Endothelial cell of umbilical vein (primary cell): ENCODE data around the gene SERF2. TPM values are rescaled to one million over a fixed set of nuclear protein-coding genes. Genes with fewer than 3 reads are reported as not detected.

ENCODE experiments used
- BruUV-seq: library from RNA; stranded (reverse); fragments of 400-500 nt; replicated peaks from 2 replicates; lab custom pipeline; 2021; lab: Mats Ljungman, UMichigan
- CTCF ChIA-PET: fragments of 300-600, 350-600 bp; sonication (Branson Sonifier 250); formaldehyde crosslinking; loops from one replicate; lab custom pipeline; 2021; ENCODE audit warnings: antibody characterized with exemption, inconsistent platforms; lab: Charles Lee
- POLR2A ChIA-PET: fragments of 300-600, 350-600 bp; sonication (Branson Sonifier 250); formaldehyde crosslinking; loops from one replicate; lab custom pipeline; 2021; ENCODE audit warnings: antibody characterized with exemption, inconsistent platforms; lab: Charles Lee
- DNase-seq: peaks from one replicate; pipeline ENCODE4 v3.0.0-alpha.2; 2011; ENCODE audit warnings: low read depth, low spot score
- FAIRE-seq: peaks from 2 replicates; lab custom pipeline; 2011; peaks lifted over from hg19 to GRCh38; lab: Jason Lieb, UNC
- H2AFZ ChIP-seq: 2 replicates; pipeline ENCODE4 v1.6.0; 2012; ENCODE audit warnings: low read depth, low read length, control low read depth, inconsistent platforms
- H3K27ac ChIP-seq: 2 replicates; pipeline ENCODE4 v1.5.1; 2011; ENCODE audit warnings: low read depth, mild to moderate bottlenecking, control low read depth, low read length, moderate library complexity; ENCODE audit not compliant: insufficient read depth
- H3K27me3 ChIP-seq, 2 experiments: 2 replicates each; pipeline versions ENCODE4 v1.6.0 to v1.6.1; 2011; ENCODE audit warnings: low read length in 2 of 2, mixed read lengths in 1 of 2; ENCODE audit not compliant: control insufficient read depth in 2 of 2, insufficient read depth in 2 of 2
- H3K36me3 ChIP-seq, 2 experiments: 2 replicates in 1 of 2; 3 replicates in 1 of 2; pipeline ENCODE4 v1.5.1; 2011; ENCODE audit warnings: low read length in 2 of 2, mild to moderate bottlenecking in 1 of 2, moderate library complexity in 1 of 2; ENCODE audit not compliant: control insufficient read depth in 2 of 2, insufficient read depth in 2 of 2; ENCODE audit errors: extremely low read depth in 1 of 2
- H3K4me1 ChIP-seq: 3 replicates; pipeline ENCODE4 v1.5.1; 2011; ENCODE audit warnings: mild to moderate bottlenecking, low read length; ENCODE audit not compliant: control insufficient read depth, insufficient read depth; ENCODE audit errors: extremely low read depth
- H3K4me2 ChIP-seq: 2 replicates; pipeline ENCODE4 v1.6.1; 2011; ENCODE audit warnings: low read length, control low read depth, mixed read lengths; ENCODE audit not compliant: insufficient read depth
- H3K4me3 ChIP-seq, 3 experiments: fragments of 200-600 bp in 1 of 3; sonication (generic), shearing (Covaris generic) in 1 of 3; replicated peaks in 1 of 3; 2 replicates each; pipeline ENCODE4 v1.5.1; 2011 to 2016; ENCODE audit warnings: control low read depth in 3 of 3, low read length in 3 of 3, mild to moderate bottlenecking in 2 of 3, inconsistent platforms in 1 of 3, low read depth in 1 of 3, moderate library complexity in 1 of 3; ENCODE audit not compliant: insufficient read depth in 1 of 3
- H3K79me2 ChIP-seq: 2 replicates; pipeline ENCODE4 v1.6.0; 2012; ENCODE audit warnings: low read length, inconsistent platforms; ENCODE audit not compliant: control insufficient read depth, insufficient read depth
- H3K9ac ChIP-seq: replicated peaks from 2 replicates; pipeline ENCODE3; 2011; ENCODE audit warnings: low read length, control low read depth; ENCODE audit not compliant: insufficient read depth; ENCODE audit errors: extremely low read depth
- H3K9me1 ChIP-seq: replicated peaks from 3 replicates; pipeline ENCODE4 v1.6.0; 2011; ENCODE audit warnings: mild to moderate bottlenecking, low read length; ENCODE audit not compliant: control insufficient read depth, insufficient read depth; ENCODE audit errors: extremely low read depth
- H3K9me3 ChIP-seq: replicated peaks from 2 replicates; pipeline ENCODE4 v1.5.1; 2012; ENCODE audit warnings: low read length, inconsistent platforms; ENCODE audit not compliant: control insufficient read depth, insufficient read depth
- H4K20me1 ChIP-seq: replicated peaks from 2 replicates; pipeline ENCODE3; 2011; ENCODE audit warnings: mild to moderate bottlenecking, low read length; ENCODE audit not compliant: control insufficient read depth, insufficient read depth; ENCODE audit errors: extremely low read depth
- GATA2 ChIP-seq: IDR thresholded peaks from 2 replicates; pipeline ENCODE4 v1.7.0; 2011; ENCODE audit warnings: low read depth, mild to moderate bottlenecking, moderate library complexity, mixed read lengths, low read length; ENCODE audit not compliant: insufficient read length, insufficient read depth
- POLR2A ChIP-seq: IDR thresholded peaks from 2 replicates; pipeline ENCODE4 v1.6.1; 2012; ENCODE audit warnings: low read depth, mild to moderate bottlenecking, control low read depth, low read length
- POLR2AphosphoS5 ChIP-seq: IDR thresholded peaks from 2 replicates; pipeline ENCODE4 v1.6.1; 2012; ENCODE audit warnings: low read depth, mild to moderate bottlenecking, control low read depth, low read length, moderate library complexity; ENCODE audit not compliant: insufficient read depth
- dilution Hi-C: fragments of 300-500 bp; cut with MboI; formaldehyde crosslinking; loops from one replicate; pipeline ENCODE4 v1.15.0; 2019; ENCODE audit warnings: low sequenced_read_pairs; ENCODE audit not compliant: extremely low pct_ligation_motif_present
- intact Hi-C: fragments of 100-400 bp; cut with micrococcal nuclease; formaldehyde crosslinking; loops from one replicate; pipeline ENCODE4 v1.10.0; 2022
- polyA plus RNA-seq, 4 experiments: library from polyadenylated mRNA; depleted of rRNA in 3 of 4; stranded (reverse) in 3 of 4; unstranded in 1 of 4; fragments of >200 nt; gene quantifications; 2 replicates each; pipeline versions ENCODE4 v1.2.1 to v1.2.3, GENCODE V29; 2011 to 2012; ENCODE audit warnings: missing spikeins in 1 of 4
- total RNA-seq: library from RNA; stranded (reverse); gene quantifications from 2 replicates; pipeline ENCODE4 v1.2.3, GENCODE V29; 2021
- TF ChIP-seq, protein P1 (sequence below), 2 donors: IDR thresholded peaks; 1 replicate in 1 of 2; 2 replicates in 1 of 2; pipeline ENCODE4 v1.5.1; 2011; ENCODE audit warnings: low read length in 2 of 2, mild to moderate bottlenecking in 2 of 2, moderate library complexity in 2 of 2, control low read depth in 1 of 2, inconsistent platforms in 1 of 2, low read depth in 1 of 2; ENCODE audit not compliant: insufficient read depth in 1 of 2; ENCODE audit errors: extremely low read depth in 1 of 2

Gene SERF2
- total and polyA plus RNA-seq, 2 donors (not counting 3 experiments of a cell fraction or from before 2014, with no cell fraction given) = 970 to 1,481 TPM

DNA sequence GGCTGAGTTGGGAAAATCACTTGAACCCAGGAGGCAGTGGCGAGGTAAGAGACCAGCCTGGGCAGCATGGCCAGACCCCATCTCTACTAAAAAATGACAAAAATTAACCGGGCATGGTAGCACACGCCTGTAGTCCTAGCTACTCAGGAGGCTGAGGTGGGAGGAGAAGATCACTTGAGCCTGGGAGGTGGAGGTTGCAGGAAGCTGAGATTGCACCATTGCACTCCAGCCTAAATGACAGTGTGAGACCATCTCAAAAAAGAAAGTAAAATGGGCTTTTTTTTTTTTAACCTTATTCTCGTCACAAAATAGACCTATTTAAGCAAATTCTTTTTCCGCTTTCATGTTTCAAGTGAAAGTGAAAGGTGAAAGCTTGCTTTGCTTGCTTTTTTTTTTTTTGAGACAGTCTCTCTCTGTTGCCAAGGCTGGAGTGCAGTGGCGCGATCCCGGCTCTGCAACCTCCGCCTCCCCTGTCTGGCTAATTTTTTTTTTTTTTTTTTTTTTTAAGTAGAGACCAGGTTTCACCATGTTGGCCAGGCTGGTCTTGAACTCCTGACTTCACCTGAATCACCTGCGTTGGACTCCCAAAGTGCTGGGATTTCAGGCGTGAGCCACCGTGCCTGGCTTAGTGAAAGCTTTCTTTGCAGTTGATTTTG is 42.3 kb upstream of the SERF2 start:
- no peak for FAIRE-seq
- H3K4me3 ChIP-seq = no peak overlapping the region

More for the DNA sequence above, 42.3 kb upstream of the SERF2 start:
- Histone ChIP-seq H3K9me3 (no peaks in the 10 kb centered on the region), H2AFZ (no peak overlapping the region), H3K4me2 (no peak overlapping the region), H3K27me3 (no peaks in the 10 kb centered on the region), H3K9me1 (no peaks in the 10 kb centered on the region), H3K9ac (no peak overlapping the region), H4K20me1 (peaks cover 14% of the 10 kb centered on the region), H3K79me2 (peaks cover 83% of the 10 kb centered on the region), H3K27ac (no peak overlapping the region), H3K36me3 (peaks cover 4 to 13% of the 10 kb centered on the region in 2 experiments), H3K4me1 (peaks cover 4% of the 10 kb centered on the region)
- DNase-seq = no peak
- dilution Hi-C loops (no loop called here), intact Hi-C loops (loop anchor here (10.0 kb wide), 1 partner anchor 235 kb away; the partner anchor contains the start of gene MAP1A)
- ChIA-PET POLR2A (interaction anchor here (0.7 kb wide), 1 partner anchor 1521 kb away, joined by 7 read pairs; no protein-coding TSS in a partner anchor), CTCF (interaction anchor here (1.1 kb wide), 1 partner anchor 21 kb away, joined by 3 read pairs; no protein-coding TSS in a partner anchor)
- TF ChIP-seq, protein P1, sequence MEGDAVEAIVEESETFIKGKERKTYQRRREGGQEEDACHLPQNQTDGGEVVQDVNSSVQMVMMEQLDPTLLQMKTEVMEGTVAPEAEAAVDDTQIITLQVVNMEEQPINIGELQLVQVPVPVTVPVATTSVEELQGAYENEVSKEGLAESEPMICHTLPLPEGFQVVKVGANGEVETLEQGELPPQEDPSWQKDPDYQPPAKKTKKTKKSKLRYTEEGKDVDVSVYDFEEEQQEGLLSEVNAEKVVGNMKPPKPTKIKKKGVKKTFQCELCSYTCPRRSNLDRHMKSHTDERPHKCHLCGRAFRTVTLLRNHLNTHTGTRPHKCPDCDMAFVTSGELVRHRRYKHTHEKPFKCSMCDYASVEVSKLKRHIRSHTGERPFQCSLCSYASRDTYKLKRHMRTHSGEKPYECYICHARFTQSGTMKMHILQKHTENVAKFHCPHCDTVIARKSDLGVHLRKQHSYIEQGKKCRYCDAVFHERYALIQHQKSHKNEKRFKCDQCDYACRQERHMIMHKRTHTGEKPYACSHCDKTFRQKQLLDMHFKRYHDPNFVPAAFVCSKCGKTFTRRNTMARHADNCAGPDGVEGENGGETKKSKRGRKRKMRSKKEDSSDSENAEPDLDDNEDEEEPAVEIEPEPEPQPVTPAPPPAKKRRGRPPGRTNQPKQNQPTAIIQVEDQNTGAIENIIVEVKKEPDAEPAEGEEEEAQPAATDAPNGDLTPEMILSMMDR (IDR thresholded peaks at IDR 0.05; ENCODE audit: extremely low read depth in 1 of 2, insufficient read depth in 1 of 2, low read depth in 1 of 2, low read length in 2 of 2) = no peak
- TF ChIP-seq POLR2AphosphoS5 (no peak), GATA2 (no peak), POLR2A (no peak)
- BruUV-seq = no TSS peak
